NCI-H1092 treated with DMSO at 0.1 percent for 48 hours (cell line): ENCODE data around the gene CEACAM18.
"Not testable (repeated sequence)": the region's sequence is repeated elsewhere in the genome, so short reads cannot be mapped to it uniquely, and the experiment has no call there.

ENCODE experiments used
- DNase-seq: peaks from one replicate; lab custom pipeline; 2025; lab: John Stamatoyannopoulos, UW

CEACAM18 gene

GRCh38 chr19:51478381-51479234 lies at the start of gene CEACAM18:
Gene CEACAM18, plus strand, starts transcription at chr19:51478539.
- DNase-seq: no peak

GRCh38 chr19:51430221-51430620 lies 48.1 kb upstream of the CEACAM18 start:
- DNase-seq: no peak

- no peak for DNase-seq
Observed at GRCh38 chr19:51431124-51431523, 47.2 kb upstream of the CEACAM18 start.

- no peak for DNase-seq
Observed at GRCh38 chr19:51433043-51433442, 45.3 kb upstream of the CEACAM18 start.

GRCh38 chr19:51434456-51434855 lies 43.9 kb upstream of the CEACAM18 start:
- no peak for DNase-seq

GRCh38 chr19:51439021-51439465 lies 39.3 kb upstream of the CEACAM18 start:
- no peak for DNase-seq

GRCh38 chr19:51440052-51440451 lies 38.3 kb upstream of the CEACAM18 start:
- no peak for DNase-seq

GRCh38 chr19:51440846-51441409 lies 37.4 kb upstream of the CEACAM18 start:
- no peak for DNase-seq

GRCh38 chr19:51441410-51442390 lies 36.6 kb upstream of the CEACAM18 start:
- DNase-seq: no peak

- DNase-seq: not testable (repeated sequence)
Observed at GRCh38 chr19:51447510-51447909, 30.8 kb upstream of the CEACAM18 start.

- DNase-seq: no peak
Observed at GRCh38 chr19:51448011-51448410, 30.3 kb upstream of the CEACAM18 start.

GRCh38 chr19:51448411-51449016 lies 29.8 kb upstream of the CEACAM18 start:
- DNase-seq: no peak

- no peak for DNase-seq
Observed at GRCh38 chr19:51450730-51451307, 27.5 kb upstream of the CEACAM18 start.

- no peak for DNase-seq
Observed at GRCh38 chr19:51456541-51457290, 21.6 kb upstream of the CEACAM18 start.

- DNase-seq: no peak
Observed at GRCh38 chr19:51457351-51458013, 20.9 kb upstream of the CEACAM18 start.

- no peak for DNase-seq
Observed at GRCh38 chr19:51458051-51458645, 20.2 kb upstream of the CEACAM18 start, which contains the start of gene SIGLEC8. Gene SIGLEC8, minus strand, starts transcription at chr19:51458454. Its CDS starts 67 bp downstream, at chr19:51458387.

GRCh38 chr19:51458899-51459505 lies 19.3 kb upstream of the CEACAM18 start:
- DNase-seq: no peak

- no peak for DNase-seq
Observed at GRCh38 chr19:51460164-51460992, 18.0 kb upstream of the CEACAM18 start.
